ENCODE data around the gene VEPH1. TPM values are rescaled to one million over a fixed set of nuclear protein-coding genes. Genes with fewer than 3 reads are reported as not detected.

VEPH1 gene
- total RNA-seq, 1 donor from 2014 or later = 2.2 TPM

DNA sequence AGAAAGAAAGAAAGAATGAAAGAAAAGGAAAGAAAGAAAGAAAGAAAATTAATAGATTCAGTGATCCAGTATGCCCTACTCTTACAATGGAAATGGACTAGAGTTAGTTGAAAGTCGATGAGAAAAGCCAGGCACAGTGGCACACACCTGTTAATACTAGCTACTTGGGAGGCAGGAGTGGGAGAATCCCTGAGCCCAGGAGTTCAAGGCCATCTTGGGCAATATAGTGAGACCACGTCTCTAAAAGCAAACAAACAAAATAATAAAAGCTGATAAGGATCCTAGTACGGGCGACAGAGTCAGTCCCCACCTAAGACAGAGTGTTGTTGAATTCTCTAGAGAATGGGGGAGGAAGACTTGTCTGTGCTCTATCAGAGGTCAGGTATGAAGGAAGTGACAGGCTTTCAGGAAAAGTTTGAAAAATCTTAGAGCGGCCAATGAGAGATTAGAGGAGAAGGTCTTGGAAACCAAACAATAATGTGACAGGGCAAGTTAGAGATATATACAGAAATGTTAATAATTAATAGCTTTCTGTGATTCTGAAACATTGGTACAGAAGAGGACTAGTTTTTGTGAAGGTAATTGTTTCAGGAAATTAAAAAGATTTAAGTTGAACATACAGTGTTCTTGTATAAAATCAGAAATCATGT is 184.5 kb downstream of the VEPH1 start:
- H3K4me3 Mint-ChIP-seq (ENCODE audit: unreplicated experiment) = no peak overlapping the region
- no peak for DNase-seq (ENCODE audit: low spot score)
- no peaks in the 10 kb centered on the region for H3K36me3 Mint-ChIP-seq (ENCODE audit: low read depth)
- peaks cover 13% of the 10 kb centered on the region for H3K4me1 Mint-ChIP-seq (ENCODE audit: low read depth)
- TF ChIP-seq, protein P1, sequence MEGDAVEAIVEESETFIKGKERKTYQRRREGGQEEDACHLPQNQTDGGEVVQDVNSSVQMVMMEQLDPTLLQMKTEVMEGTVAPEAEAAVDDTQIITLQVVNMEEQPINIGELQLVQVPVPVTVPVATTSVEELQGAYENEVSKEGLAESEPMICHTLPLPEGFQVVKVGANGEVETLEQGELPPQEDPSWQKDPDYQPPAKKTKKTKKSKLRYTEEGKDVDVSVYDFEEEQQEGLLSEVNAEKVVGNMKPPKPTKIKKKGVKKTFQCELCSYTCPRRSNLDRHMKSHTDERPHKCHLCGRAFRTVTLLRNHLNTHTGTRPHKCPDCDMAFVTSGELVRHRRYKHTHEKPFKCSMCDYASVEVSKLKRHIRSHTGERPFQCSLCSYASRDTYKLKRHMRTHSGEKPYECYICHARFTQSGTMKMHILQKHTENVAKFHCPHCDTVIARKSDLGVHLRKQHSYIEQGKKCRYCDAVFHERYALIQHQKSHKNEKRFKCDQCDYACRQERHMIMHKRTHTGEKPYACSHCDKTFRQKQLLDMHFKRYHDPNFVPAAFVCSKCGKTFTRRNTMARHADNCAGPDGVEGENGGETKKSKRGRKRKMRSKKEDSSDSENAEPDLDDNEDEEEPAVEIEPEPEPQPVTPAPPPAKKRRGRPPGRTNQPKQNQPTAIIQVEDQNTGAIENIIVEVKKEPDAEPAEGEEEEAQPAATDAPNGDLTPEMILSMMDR (IDR thresholded peaks at IDR 0.05) = no peak
- peak overlapping the region; percentile 6 for H3K27ac Mint-ChIP-seq (ENCODE audit: unreplicated experiment)
- no peaks in the 10 kb centered on the region for H3K27me3 Mint-ChIP-seq (ENCODE audit: low read depth)
- H3K9me3 Mint-ChIP-seq (ENCODE audit: low read depth) = peaks cover 2% of the 10 kb centered on the region

DNA sequence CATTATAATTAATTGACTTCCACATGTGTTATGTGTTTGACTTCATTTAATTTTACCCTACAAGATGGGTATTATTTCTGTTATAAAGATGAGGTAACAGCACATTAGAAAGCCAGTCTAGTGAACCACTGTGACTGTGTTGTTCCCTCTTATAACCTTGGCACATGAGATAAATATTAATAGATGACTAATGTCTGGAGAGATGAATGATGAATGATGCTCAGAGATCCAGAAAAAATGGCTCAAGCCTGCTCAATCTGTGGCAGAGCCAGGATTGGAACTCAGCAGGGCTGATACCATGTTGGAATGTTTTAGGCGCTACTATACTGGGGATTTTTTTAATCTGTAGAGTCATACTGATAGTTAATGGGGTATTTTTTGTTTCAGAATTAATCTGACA is 185.3 kb downstream of the VEPH1 start:
- Mint-ChIP-seq H3K27ac (ENCODE audit: unreplicated experiment) (peak overlapping the region; percentile 74), H3K27me3 (ENCODE audit: low read depth) (no peaks in the 10 kb centered on the region), H3K36me3 (ENCODE audit: low read depth) (no peaks in the 10 kb centered on the region), H3K4me1 (ENCODE audit: low read depth) (peaks cover 13% of the 10 kb centered on the region), H3K4me3 (ENCODE audit: unreplicated experiment) (no peak overlapping the region), H3K9me3 (ENCODE audit: low read depth) (peaks cover 2% of the 10 kb centered on the region)
- DNase-seq (ENCODE audit: low spot score) = no peak
- TF ChIP-seq, protein P1 (IDR thresholded peaks at IDR 0.05) = no peak

DNA sequence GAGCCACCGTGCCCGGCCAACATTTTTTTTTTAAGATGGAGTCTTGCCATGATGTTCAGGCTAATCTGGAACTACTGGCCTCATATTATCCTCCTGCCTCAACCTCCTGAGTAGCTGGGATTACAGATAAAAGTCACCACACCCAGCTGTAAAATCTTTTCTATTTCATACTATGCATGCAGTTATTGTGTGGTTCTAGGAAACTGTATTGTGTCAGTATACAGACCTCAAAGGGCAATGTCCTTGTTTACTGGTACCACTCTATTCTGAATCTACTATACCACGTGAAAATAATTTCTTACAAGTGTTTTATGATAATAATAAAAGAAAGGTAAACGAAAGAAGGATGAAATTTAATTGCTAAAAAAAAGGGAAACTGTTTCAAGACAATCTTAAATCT is 190.0 kb downstream of the VEPH1 start:
- Mint-ChIP-seq H3K27ac (ENCODE audit: unreplicated experiment) (peak overlapping the region; percentile 2), H3K4me1 (ENCODE audit: low read depth) (peaks cover 24% of the 10 kb centered on the region), H3K4me3 (ENCODE audit: unreplicated experiment) (no peak overlapping the region), H3K9me3 (ENCODE audit: low read depth) (peaks cover 2% of the 10 kb centered on the region), H3K27me3 (ENCODE audit: low read depth) (no peaks in the 10 kb centered on the region), H3K36me3 (ENCODE audit: low read depth) (peaks cover 2% of the 10 kb centered on the region)
- TF ChIP-seq, protein P1 (IDR thresholded peaks at IDR 0.05) = no peak
- DNase-seq (ENCODE audit: low spot score) = no peak

DNA sequence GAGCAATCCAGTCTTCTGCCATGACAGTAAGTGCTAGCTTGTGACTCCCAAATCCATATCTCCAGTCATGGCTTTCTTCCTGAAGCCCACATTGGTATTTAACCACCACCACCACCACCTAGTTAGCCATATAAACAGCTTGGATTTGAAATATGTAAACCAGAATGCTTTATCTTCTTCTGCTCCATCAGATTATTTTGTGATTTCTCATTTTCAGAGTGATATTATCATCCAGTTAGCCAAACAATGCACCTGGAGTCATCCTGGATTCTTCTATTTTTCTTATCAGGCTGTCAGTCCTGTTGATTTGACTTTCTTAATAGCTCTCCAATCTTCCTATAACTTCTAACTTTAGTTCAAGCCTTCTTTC is 190.9 kb downstream of the VEPH1 start:
- H3K4me1 Mint-ChIP-seq (ENCODE audit: low read depth) = peaks cover 18% of the 10 kb centered on the region
- H3K9me3 Mint-ChIP-seq (ENCODE audit: low read depth) = no peaks in the 10 kb centered on the region
- no peaks in the 10 kb centered on the region for H3K27me3 Mint-ChIP-seq (ENCODE audit: low read depth)
- H3K36me3 Mint-ChIP-seq (ENCODE audit: low read depth) = peaks cover 2% of the 10 kb centered on the region
- TF ChIP-seq, protein P1 (IDR thresholded peaks at IDR 0.05) = no peak
- peak overlapping the region; percentile 92 for H3K27ac Mint-ChIP-seq (ENCODE audit: unreplicated experiment)
- no peak overlapping the region for H3K4me3 Mint-ChIP-seq (ENCODE audit: unreplicated experiment)
- DNase-seq (ENCODE audit: low spot score) = no peak

DNA sequence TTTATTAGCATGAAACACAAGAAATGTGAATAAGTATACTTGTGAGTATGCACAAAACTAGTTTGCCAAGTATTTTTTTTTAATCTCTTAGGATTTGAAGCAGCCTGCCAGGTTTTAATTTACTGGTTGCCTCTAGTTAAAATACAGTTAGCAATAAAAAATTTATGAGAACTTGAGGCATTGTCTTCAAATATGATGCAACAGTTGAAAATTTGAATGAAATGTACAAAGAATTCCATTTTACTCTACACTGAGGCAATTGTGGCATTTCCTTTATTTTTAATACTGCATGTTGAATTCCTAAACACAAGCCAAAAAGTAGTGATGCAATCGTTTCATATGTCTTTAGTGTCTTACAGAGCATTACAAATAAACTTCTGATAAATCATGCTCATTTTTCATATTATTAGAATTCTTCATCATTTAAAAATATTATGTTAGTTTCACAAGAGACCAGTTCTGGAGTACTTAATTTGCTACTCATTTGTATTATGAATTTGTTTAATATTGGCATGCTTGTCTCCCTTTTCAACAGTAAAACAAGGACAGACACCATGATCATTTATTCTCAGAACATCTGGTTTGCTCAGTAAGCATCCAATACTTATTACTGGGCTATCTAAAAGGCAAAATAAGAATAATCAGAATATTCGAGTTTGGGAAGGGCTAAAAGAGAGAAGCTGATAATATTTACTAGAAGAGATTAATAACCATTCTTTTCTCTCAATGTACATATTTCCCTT is 191.4 kb downstream of the VEPH1 start:
- Mint-ChIP-seq H3K27ac (ENCODE audit: unreplicated experiment) (peak overlapping the region; percentile 92), H3K4me3 (ENCODE audit: unreplicated experiment) (no peak overlapping the region), H3K27me3 (ENCODE audit: low read depth) (no peaks in the 10 kb centered on the region), H3K4me1 (ENCODE audit: low read depth) (peaks cover 18% of the 10 kb centered on the region), H3K36me3 (ENCODE audit: low read depth) (peaks cover 2% of the 10 kb centered on the region), H3K9me3 (ENCODE audit: low read depth) (no peaks in the 10 kb centered on the region)
- DNase-seq (ENCODE audit: low spot score) = no peak
- TF ChIP-seq, protein P1 (IDR thresholded peaks at IDR 0.05) = no peak

Measured in chondrocyte (in vitro differentiated cells).